Activated CD8-positive, alpha-beta memory T cell treated with anti-CD3 and anti-CD28 coated beads, Interleukin-2, amount 10 ng/mL, durations not matched to agents 7 days and 5 days (primary cell): ENCODE results near the gene COL4A3. TPM values are rescaled to one million over a fixed set of nuclear protein-coding genes. Genes with fewer than 3 reads are reported as not detected.
A peak's percentile ranks its signal among the peaks of the same experiment; 100 is the strongest.

Source experiments
- ATAC-seq: fragments of 150-1000 bp; cut with Tn5 transposase; one replicate; pipeline ENCODE4 v1.10.0; 2021; ENCODE audit warnings: moderate library complexity
- CTCF ChIA-PET: fragments of 350-600 bp; sonication (Branson Sonifier 250); formaldehyde crosslinking; loops from one replicate; lab custom pipeline; 2021; ENCODE audit warnings: antibody characterized with exemption; lab: Charles Lee
- DNase-seq: peaks from one replicate; pipeline ENCODE4 v3.0.0-alpha.2; 2020
- H3K27ac Mint-ChIP-seq: one replicate; pipeline ENCODE4 v1.8.0; 2021; ENCODE audit warnings: mild to moderate bottlenecking, mixed read lengths
- H3K27me3 Mint-ChIP-seq: one replicate; pipeline ENCODE4 v1.8.0; 2021; ENCODE audit warnings: mixed read lengths
- H3K36me3 Mint-ChIP-seq: one replicate; pipeline ENCODE4 v1.8.0; 2021; ENCODE audit warnings: mild to moderate bottlenecking, mixed read lengths
- H3K4me1 Mint-ChIP-seq: one replicate; pipeline ENCODE4 v1.8.0; 2021; ENCODE audit warnings: mixed read lengths
- H3K4me3 Mint-ChIP-seq: one replicate; pipeline ENCODE4 v1.8.0; 2021; ENCODE audit warnings: mild to moderate bottlenecking, moderate library complexity, mixed read lengths
- H3K9me3 Mint-ChIP-seq: one replicate; pipeline ENCODE4 v1.8.0; 2022; ENCODE audit warnings: low read depth, mixed read lengths
- total RNA-seq, 2 experiments: library from RNA; stranded (reverse); gene quantifications; one replicate each; pipeline ENCODE4 v1.2.3, GENCODE V29; 2021

Gene COL4A3
- total RNA-seq, 2 experiments from 2014 or later = not detected

DNA sequence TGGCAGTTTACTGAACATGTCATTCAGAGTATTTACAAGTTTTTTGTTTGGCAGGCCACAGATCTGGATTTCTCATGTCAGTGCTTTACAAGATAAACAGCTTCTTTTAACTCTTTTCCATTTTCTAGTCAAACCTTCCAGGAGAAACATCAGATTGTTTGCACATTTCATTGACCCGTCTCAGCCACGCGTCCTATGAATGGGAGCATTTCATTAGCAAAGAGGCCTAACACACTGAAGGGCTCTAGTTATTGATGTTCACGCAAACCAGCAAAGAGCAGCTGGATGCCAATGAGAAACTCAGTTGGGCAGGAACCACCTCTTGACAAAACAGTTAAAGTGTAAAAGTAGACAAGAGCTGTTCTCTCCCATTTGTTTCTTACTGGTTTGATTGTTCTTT is 131.4 kb downstream of the COL4A3 start:
- Mint-ChIP-seq H3K27ac (no peak overlapping the region), H3K27me3 (no peaks in the 10 kb centered on the region), H3K36me3 (no peaks in the 10 kb centered on the region), H3K4me3 (no peak overlapping the region), H3K4me1 (peaks cover 5% of the 10 kb centered on the region), H3K9me3 (no peaks in the 10 kb centered on the region)
- no peak for ATAC-seq
- DNase-seq = no peak
- CTCF ChIA-PET = interaction anchor here (1.6 kb wide), 1 partner anchor 17 kb away, joined by 3 read pairs; no protein-coding TSS in a partner anchor

DNA sequence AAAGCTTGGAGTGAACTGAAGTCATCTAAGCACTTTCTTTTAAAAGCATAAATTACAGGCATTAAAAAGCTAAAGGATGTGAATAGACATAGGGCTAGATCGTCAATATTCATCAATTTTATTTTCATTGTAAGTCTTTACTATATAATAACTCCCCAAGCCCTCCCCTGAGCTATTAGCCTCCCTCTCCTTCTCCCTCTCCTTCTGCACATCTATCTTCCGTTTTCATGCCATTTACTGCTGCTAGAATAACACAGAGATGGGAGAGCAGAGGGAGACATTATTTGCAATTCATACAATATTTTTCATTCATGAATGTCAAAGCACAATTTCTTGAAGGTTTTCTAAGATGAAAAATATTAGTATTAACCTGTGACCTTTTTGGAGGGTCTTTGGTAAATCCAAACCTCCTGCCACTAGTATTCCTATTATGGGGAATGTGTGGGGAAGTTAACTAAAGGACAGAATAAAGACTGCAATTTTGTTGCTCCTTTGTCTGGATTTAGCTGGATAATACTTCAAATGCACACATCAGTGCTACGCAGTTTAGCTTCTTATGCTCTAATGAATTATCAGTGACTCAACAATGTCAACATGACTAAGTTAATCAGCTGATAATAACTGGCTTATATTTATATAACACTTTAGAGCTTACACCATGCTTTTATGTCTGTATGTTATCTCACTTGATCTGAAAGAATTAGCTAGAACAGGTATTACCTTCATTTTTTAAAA is 132.4 kb downstream of the COL4A3 start:
- no peak for ATAC-seq
- peaks cover 5% of the 10 kb centered on the region for H3K4me1 Mint-ChIP-seq
- H3K4me3 Mint-ChIP-seq = no peak overlapping the region
- CTCF ChIA-PET = interaction anchor here (1.6 kb wide), 1 partner anchor 16 kb away, joined by 3 read pairs; no protein-coding TSS in a partner anchor
- H3K9me3 Mint-ChIP-seq = no peaks in the 10 kb centered on the region
- no peak overlapping the region for H3K27ac Mint-ChIP-seq
- no peaks in the 10 kb centered on the region for H3K36me3 Mint-ChIP-seq
- no peaks in the 10 kb centered on the region for H3K27me3 Mint-ChIP-seq
- no peak for DNase-seq

DNA sequence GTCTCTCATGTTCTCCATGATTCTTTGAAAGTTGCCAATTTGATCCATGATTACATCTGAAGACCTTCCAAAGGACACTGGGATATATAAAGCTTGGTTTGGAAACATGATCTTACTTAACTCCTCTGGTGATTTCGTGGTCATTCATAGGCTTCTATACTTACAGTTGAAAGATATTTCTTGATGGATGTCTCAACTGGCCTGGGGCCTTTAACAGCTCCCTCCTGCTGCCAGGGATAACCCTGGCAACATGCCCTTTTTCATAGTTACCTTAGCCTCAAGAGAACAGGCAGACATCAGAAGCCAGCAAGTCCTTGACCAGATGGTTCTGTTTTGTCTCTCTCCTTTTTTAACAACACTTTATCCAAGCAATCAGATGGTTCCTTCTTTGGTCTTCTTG is 137.1 kb downstream of the COL4A3 start:
- H3K27ac Mint-ChIP-seq = no peak overlapping the region
- no peaks in the 10 kb centered on the region for H3K4me1 Mint-ChIP-seq
- ATAC-seq = no peak
- no peaks in the 10 kb centered on the region for H3K27me3 Mint-ChIP-seq
- no peak for DNase-seq
- no peaks in the 10 kb centered on the region for H3K9me3 Mint-ChIP-seq
- H3K4me3 Mint-ChIP-seq = no peak overlapping the region
- no peaks in the 10 kb centered on the region for H3K36me3 Mint-ChIP-seq
- CTCF ChIA-PET = no interaction called here

DNA sequence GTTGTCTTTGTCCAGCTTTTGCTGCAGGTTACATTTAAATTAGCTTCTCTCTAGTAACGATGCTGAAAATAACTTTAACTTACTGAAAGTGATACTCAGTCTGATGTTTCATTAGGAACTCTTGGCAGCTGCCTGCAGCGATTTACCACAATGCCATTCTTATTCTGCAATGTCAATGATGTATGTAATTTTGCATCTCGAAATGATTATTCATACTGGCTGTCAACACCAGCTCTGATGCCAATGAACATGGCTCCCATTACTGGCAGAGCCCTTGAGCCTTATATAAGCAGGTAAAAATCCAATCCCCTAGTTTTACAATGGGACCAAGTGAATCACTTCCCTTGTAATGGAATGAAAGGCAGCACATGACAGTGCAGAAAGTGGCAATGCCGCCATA is 144.4 kb downstream of the COL4A3 start:
- Mint-ChIP-seq H3K9me3 (no peaks in the 10 kb centered on the region), H3K27ac (no peak overlapping the region), H3K4me1 (no peaks in the 10 kb centered on the region), H3K4me3 (no peak overlapping the region), H3K27me3 (no peaks in the 10 kb centered on the region), H3K36me3 (no peaks in the 10 kb centered on the region)
- no peak for ATAC-seq
- CTCF ChIA-PET = interaction anchor here (0.9 kb wide), 1 partner anchor 71 kb away, joined by 3 read pairs; no protein-coding TSS in a partner anchor
- no peak for DNase-seq

DNA sequence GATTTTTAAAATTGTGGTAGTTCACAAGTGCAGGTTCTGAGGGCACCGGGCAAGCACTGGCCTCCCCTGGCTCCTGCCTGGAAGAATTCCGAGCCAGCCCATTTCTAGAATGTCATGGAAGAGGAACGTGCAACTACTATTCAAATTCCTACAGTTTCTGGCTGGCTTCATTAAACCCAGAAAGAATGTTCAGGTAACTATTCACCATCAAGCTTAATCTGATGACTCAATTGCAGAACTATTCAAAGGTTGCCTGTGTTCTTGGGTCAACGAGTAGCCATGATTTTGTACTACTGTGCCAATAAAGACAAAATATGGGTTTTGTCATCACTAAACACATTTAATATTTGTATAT is 146.3 kb downstream of the COL4A3 start:
- Mint-ChIP-seq H3K4me3 (no peak overlapping the region), H3K36me3 (no peaks in the 10 kb centered on the region), H3K27ac (no peak overlapping the region), H3K4me1 (no peaks in the 10 kb centered on the region), H3K9me3 (no peaks in the 10 kb centered on the region), H3K27me3 (no peaks in the 10 kb centered on the region)
- CTCF ChIA-PET = no interaction called here
- DNase-seq (no peak), ATAC-seq (no peak)

DNA sequence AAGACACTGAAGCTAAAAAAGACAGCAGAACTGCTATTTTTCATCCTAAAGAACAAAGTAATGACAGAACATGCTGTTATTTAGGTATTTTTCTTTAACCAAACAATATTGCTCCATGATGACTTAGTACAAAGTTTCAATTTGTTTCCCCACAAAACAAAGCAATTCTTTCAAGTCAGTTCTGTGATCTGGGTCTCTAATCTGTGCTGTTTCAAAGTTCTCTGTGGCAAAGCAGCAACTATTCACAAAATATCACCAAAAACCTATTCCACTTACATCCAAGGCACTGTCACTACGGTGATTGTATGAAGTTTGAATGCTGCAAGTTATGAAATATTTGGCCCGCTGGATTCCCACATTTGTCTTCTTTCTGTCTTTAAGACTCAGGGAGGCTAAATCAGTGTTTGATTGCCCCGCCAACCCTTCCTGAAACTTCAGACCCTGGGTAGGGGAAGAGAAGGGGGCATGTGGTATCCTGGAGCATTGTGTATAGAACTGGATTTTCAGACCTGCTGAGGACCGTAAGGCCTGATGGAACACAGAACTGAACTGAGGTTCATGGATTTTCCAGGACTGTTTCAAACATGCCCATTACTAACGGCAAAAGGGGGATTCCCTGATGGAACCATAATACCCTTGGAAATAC is 147.6 kb downstream of the COL4A3 start:
- H3K36me3 Mint-ChIP-seq = no peaks in the 10 kb centered on the region
- H3K27me3 Mint-ChIP-seq = peaks cover 3% of the 10 kb centered on the region
- no peak overlapping the region for H3K27ac Mint-ChIP-seq
- DNase-seq (no peak), ATAC-seq (no peak)
- CTCF ChIA-PET = no interaction called here
- no peak overlapping the region for H3K4me3 Mint-ChIP-seq
- no peaks in the 10 kb centered on the region for H3K4me1 Mint-ChIP-seq
- no peaks in the 10 kb centered on the region for H3K9me3 Mint-ChIP-seq

DNA sequence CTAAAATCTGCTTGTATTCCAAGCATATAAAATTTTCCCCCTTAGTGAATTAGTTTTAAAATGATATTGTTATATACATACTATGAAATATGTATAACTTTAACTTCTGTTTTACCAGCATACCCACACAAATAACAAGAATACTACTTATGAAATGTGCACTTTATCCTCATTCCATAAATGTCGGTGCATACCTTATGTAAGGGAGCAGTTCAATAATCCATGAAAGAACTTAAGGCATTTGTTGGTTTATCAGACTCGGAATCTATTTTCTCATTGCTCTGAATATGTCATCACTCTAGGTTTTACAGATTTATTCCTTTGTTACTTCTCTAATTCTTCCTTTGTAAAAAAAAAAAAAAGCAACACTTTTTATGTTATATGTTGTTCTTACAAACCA is 148.2 kb downstream of the COL4A3 start:
- no peaks in the 10 kb centered on the region for H3K4me1 Mint-ChIP-seq
- H3K27me3 Mint-ChIP-seq = peaks cover 5% of the 10 kb centered on the region
- H3K9me3 Mint-ChIP-seq = no peaks in the 10 kb centered on the region

DNA sequence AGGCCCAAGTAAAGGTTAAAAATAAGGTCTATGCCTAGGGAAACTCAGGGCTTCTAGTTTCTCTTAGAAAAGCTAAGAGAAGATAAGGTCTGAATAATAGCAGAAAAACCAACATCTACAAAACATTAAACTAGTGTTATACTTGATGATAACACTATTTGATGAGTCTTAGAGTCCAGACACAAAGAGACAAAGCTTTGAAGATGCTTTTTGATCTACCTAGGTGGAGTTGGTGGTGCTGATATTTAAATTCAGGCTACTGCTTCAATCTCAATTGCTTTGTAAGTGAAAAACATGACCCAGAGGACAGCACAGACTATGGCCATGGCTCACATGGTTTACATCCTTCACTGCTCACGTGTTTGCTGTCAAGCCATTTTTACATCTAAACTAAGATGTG is 148.9 kb downstream of the COL4A3 start:
- H3K36me3 Mint-ChIP-seq = no peaks in the 10 kb centered on the region
- no peaks in the 10 kb centered on the region for H3K9me3 Mint-ChIP-seq
- ATAC-seq (no peak), DNase-seq (no peak)
- CTCF ChIA-PET = interaction anchor here (1.1 kb wide), 1 partner anchor 17 kb away, joined by 3 read pairs; no protein-coding TSS in a partner anchor
- H3K27ac Mint-ChIP-seq = no peak overlapping the region
- no peaks in the 10 kb centered on the region for H3K4me1 Mint-ChIP-seq
- no peak overlapping the region for H3K4me3 Mint-ChIP-seq
- peaks cover 7% of the 10 kb centered on the region for H3K27me3 Mint-ChIP-seq

More for the DNA sequence above, 148.2 kb downstream of the COL4A3 start:
- H3K27ac Mint-ChIP-seq = no peak overlapping the region
- H3K36me3 Mint-ChIP-seq = no peaks in the 10 kb centered on the region
- ATAC-seq = no peak
- CTCF ChIA-PET = interaction anchor here (1.1 kb wide), 1 partner anchor 17 kb away, joined by 3 read pairs; no protein-coding TSS in a partner anchor
- no peak overlapping the region for H3K4me3 Mint-ChIP-seq
- no peak for DNase-seq

DNA sequence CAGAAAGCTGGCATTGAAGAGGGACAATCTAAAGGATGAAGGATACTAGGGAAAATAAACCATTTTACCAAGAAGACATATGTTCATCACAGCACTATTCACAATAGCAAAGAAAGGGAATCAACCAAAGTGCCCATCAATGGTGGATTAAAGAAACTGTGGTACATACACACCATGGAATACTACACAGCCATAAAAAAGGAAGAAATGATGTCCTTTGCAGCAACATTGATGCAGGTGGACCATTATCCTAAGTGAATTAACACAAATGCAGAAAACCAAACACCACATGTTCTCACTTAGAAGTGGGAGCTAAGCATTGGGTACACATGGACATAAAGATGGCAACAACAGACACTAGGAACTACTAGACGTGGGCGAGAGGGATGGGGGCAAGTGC is 153.4 kb downstream of the COL4A3 start:
- DNase-seq (no peak), ATAC-seq (no peak)
- Mint-ChIP-seq H3K27ac (no peak overlapping the region), H3K36me3 (no peaks in the 10 kb centered on the region), H3K27me3 (peaks cover 9% of the 10 kb centered on the region), H3K4me3 (no peak overlapping the region), H3K9me3 (no peaks in the 10 kb centered on the region), H3K4me1 (peaks cover 3% of the 10 kb centered on the region)
- CTCF ChIA-PET = no interaction called here

DNA sequence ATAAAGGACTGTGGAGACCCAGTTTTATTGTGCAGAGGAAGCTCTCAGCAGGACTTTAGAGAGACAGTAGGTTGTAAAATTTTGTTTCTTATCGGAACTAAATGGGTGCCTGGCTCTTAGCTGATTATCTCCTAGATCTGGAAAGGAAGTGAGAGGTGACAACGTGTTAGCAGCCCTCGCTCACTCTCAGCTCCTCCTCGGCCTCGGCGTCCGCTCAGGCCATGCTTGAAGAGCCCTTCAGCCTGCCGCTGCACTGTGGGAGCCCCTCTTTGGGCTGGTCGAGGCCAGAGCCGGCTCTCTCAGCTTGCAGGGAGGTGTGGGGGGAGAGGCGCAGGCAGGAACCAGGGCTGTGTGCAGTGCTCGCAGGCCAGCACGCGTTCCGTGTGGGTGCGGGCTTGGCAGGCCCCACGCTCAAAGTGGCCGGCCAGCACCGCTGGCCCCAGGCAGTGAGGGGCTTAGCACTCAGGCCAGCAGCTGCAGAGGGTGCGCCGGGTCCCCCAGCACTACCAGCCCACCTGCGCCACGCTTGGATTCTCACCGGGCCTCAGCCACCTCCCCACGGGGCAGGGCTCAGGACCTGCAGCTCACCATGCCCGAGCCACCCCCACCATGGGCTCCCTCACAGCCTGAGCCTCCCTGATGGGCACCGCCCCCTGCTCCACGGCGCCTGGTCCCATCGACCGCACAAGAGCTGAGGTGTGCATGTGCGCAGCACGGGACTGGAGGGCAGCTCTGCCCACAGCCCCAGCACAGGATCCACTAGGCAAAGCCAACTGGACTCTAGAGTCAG is 156.1 kb downstream of the COL4A3 start:
- no peak overlapping the region for H3K4me3 Mint-ChIP-seq
- H3K27me3 Mint-ChIP-seq = peaks cover 13% of the 10 kb centered on the region
- no peak for ATAC-seq
- H3K4me1 Mint-ChIP-seq = peaks cover 23% of the 10 kb centered on the region
- CTCF ChIA-PET = no interaction called here
- H3K36me3 Mint-ChIP-seq = peaks cover 1% of the 10 kb centered on the region
- H3K27ac Mint-ChIP-seq = no peak overlapping the region
- no peak for DNase-seq
- H3K9me3 Mint-ChIP-seq = no peaks in the 10 kb centered on the region

DNA sequence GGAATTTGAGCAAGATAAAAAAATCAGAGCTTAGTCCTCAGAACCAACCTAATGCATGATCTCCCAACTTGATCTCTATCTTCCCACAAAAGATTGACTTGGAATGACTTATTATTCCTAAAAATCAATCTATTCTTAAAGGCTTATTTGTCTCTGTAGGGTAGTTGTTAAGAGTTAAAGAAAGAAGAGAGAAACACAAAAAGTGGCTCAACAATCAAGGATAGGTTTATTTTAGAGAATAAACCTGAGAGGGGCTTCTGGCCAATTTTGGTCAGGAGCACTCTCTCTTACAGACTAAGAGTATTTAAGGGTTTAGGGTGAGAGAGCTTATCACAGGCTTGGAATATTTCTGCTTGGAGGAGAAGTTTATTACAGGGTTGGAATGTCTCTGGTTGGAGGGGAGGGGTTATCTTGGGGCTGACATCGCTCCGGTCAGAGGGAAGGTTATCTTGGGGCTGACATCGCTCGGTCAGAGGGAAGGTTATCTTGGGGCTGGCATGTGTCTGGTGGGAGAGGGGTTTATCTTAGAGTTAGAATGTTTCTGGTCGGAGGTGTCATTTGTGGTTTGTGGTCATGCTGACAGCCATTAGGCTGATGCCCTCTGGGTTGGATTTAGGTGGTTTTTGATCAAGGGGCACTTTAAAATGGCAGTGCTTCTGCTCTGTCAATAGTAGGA is 158.2 kb downstream of the COL4A3 start:
- H3K27me3 Mint-ChIP-seq = peaks cover 7% of the 10 kb centered on the region
- H3K9me3 Mint-ChIP-seq = no peaks in the 10 kb centered on the region
- peaks cover 1% of the 10 kb centered on the region for H3K36me3 Mint-ChIP-seq
- no peak for ATAC-seq
- no peak for DNase-seq
- H3K4me1 Mint-ChIP-seq = peaks cover 35% of the 10 kb centered on the region
- no peak overlapping the region for H3K4me3 Mint-ChIP-seq
- no peak overlapping the region for H3K27ac Mint-ChIP-seq
- CTCF ChIA-PET = interaction anchor here (1.3 kb wide), 1 partner anchor 54 kb away, joined by 3 read pairs; no protein-coding TSS in a partner anchor

DNA sequence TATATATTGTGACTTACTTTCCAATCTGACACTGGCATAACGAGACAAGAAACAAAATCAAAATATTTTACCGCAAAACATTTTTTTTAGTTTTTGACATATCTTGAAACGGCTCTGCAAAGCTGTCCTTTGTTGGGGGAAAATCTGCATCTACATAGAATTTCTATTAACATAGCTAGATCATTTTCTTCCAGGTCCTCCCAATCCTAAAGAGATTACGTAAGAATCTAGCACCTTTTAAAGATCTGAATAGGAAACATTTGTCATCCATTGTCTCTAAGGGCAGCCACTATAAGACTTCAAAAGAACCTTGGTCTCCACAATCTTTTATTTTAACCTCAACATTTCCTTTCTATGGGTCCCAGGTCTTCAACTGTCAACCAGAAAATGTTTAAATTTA is 159.4 kb downstream of the COL4A3 start:
- Mint-ChIP-seq H3K27me3 (peaks cover 5% of the 10 kb centered on the region), H3K4me1 (peaks cover 41% of the 10 kb centered on the region), H3K36me3 (peaks cover 5% of the 10 kb centered on the region), H3K4me3 (no peak overlapping the region), H3K9me3 (no peaks in the 10 kb centered on the region), H3K27ac (no peak overlapping the region)
- CTCF ChIA-PET = no interaction called here
- DNase-seq (no peak), ATAC-seq (no peak)

DNA sequence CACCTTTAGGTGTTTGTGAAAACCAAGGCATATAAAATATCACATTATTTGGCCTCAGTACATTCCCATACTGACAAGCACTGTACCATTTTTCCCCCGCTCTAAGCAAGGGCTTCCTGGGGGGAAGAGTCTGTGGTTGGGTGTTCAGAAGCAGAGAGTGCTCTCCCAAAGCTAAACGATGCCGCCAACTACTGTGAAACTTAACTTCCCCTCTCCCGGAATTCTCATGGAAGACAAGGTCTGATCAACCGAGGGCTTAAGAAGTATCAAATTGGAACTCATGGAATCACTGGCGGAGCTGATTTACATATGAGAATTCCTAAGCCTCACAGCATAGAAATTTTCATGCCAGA is 160.2 kb downstream of the COL4A3 start:
- H3K4me3 Mint-ChIP-seq = peak overlapping the region; percentile 85
- CTCF ChIA-PET = no interaction called here
- peak overlapping the region; percentile 88 for H3K27ac Mint-ChIP-seq
- peaks cover 4% of the 10 kb centered on the region for H3K27me3 Mint-ChIP-seq
- H3K36me3 Mint-ChIP-seq = peaks cover 7% of the 10 kb centered on the region
- DNase-seq (no peak), ATAC-seq (no peak)
- H3K4me1 Mint-ChIP-seq = peaks cover 43% of the 10 kb centered on the region
- no peaks in the 10 kb centered on the region for H3K9me3 Mint-ChIP-seq
